PC-3 (cell line): ENCODE data around the gene KCTD17. TPM values are rescaled to one million over a fixed set of nuclear protein-coding genes. Genes with fewer than 3 reads are reported as not detected.

Source experiments
- ATAC-seq: fragments of 200-7000 bp; cut with Tn5 transposase; 2 replicates; pipeline ENCODE4 v1.9.1; 2020; ENCODE audit warnings: mild to moderate bottlenecking, moderate library complexity
- BruUV-seq: library from RNA; stranded (reverse); fragments of 400-500 nt; replicated peaks from 2 replicates; lab custom pipeline; 2021; lab: Mats Ljungman, UMichigan
- CTCF ChIA-PET: fragments of 300-600 bp; sonication (Branson Sonifier 250); formaldehyde crosslinking; loops from one replicate; lab custom pipeline; 2022; ENCODE audit warnings: antibody characterized with exemption; lab: Charles Lee
- POLR2A ChIA-PET: fragments of 300-600 bp; sonication (Branson Sonifier 250); formaldehyde crosslinking; loops from one replicate; lab custom pipeline; 2022; ENCODE audit warnings: antibody characterized with exemption; ENCODE audit not compliant: unreplicated experiment; lab: Charles Lee
- DNase-seq: peaks from one replicate; pipeline ENCODE4 v3.0.0-alpha.2; 2015
- H2AFZ ChIP-seq: fragments of 300-600 bp; sonication (generic); 2 replicates; pipeline ENCODE4 v1.6.0; 2016; ENCODE audit warnings: antibody characterized with exemption, low read length
- H3F3A ChIP-seq: fragments of 300-600 bp; sonication (generic); one replicate; pipeline ENCODE4 v1.6.0; 2017; ENCODE audit warnings: antibody characterized with exemption, low read length, control low read depth, mild to moderate bottlenecking; ENCODE audit not compliant: unreplicated experiment
- H3K27ac ChIP-seq: fragments of 300-600 bp; sonication (generic); 2 replicates; pipeline ENCODE4 v1.5.1; 2016; ENCODE audit warnings: mild to moderate bottlenecking, low read length
- H3K27me3 ChIP-seq: fragments of 300-600 bp; sonication (generic); 2 replicates; pipeline ENCODE4 v1.6.1; 2016; ENCODE audit warnings: low read length, mixed read lengths
- H3K36me3 ChIP-seq: fragments of 300-600 bp; sonication (generic); 2 replicates; pipeline ENCODE4 v1.6.1; 2016; ENCODE audit warnings: low read depth, mixed run types, low read length, mixed read lengths
- H3K4me1 ChIP-seq: fragments of 300-600 bp; sonication (generic); 2 replicates; pipeline ENCODE4 v1.5.1; 2016; ENCODE audit warnings: low read length; ENCODE audit not compliant: insufficient read depth
- H3K4me2 ChIP-seq: fragments of 300-600 bp; sonication (generic); 2 replicates; pipeline ENCODE4 v1.6.0; 2016; ENCODE audit warnings: low read length
- H3K4me3 ChIP-seq: fragments of 300-600 bp; sonication (generic); 2 replicates; pipeline ENCODE4 v1.5.1; 2016; ENCODE audit warnings: mild to moderate bottlenecking, low read length, mixed read lengths
- H3K79me2 ChIP-seq: fragments of 300-600 bp; sonication (generic); 2 replicates; pipeline ENCODE4 v1.6.1; 2017; ENCODE audit warnings: low read length, mixed read lengths
- H3K9ac ChIP-seq: fragments of 300-600 bp; sonication (generic); 2 replicates; pipeline ENCODE4 v1.6.0; 2016; ENCODE audit warnings: mild to moderate bottlenecking, low read length
- H3K9me2 ChIP-seq: fragments of 300-600 bp; sonication (generic); replicated peaks from 2 replicates; pipeline ENCODE4 v1.6.1; 2016; ENCODE audit warnings: mixed run types, low read length, mixed read lengths
- H3K9me3 ChIP-seq: fragments of 300-600 bp; sonication (generic); 2 replicates; pipeline ENCODE4 v1.6.1; 2016; ENCODE audit warnings: low read length, mixed read lengths
- H4K20me1 ChIP-seq: fragments of 300-600 bp; sonication (generic); 2 replicates; pipeline ENCODE4 v1.6.1; 2016; ENCODE audit warnings: low read length, mixed read lengths
- CTCF ChIP-seq: fragments of 300-600 bp; sonication (generic); conservative IDR thresholded peaks from 2 replicates; pipeline ENCODE4 v1.5.1; 2017; ENCODE audit warnings: antibody characterized with exemption, low read depth, mild to moderate bottlenecking, low read length
- EZH2 ChIP-seq: fragments of 300-600 bp; sonication (generic); IDR thresholded peaks from one replicate; pipeline ENCODE4 v1.6.1; 2017; ENCODE audit warnings: antibody characterized with exemption, mild to moderate bottlenecking, low read length; ENCODE audit not compliant: unreplicated experiment
- EZH2phosphoT487 ChIP-seq: fragments of 300-600 bp; sonication (generic); IDR thresholded peaks from 2 replicates; pipeline ENCODE4 v1.6.1; 2018; ENCODE audit warnings: mild to moderate bottlenecking, antibody characterized with exemption, low read length, borderline replicate concordance
- intact Hi-C: fragments of 100-400 bp; cut with micrococcal nuclease; formaldehyde crosslinking; loops from 2 replicates; pipeline ENCODE4 v1.9.0; 2023
- total RNA-seq: library from RNA; depleted of rRNA; stranded (reverse); fragments of >200 nt; gene quantifications from 2 replicates; pipeline ENCODE4 v1.2.3, GENCODE V29; 2014; rRNA removed

KCTD17 gene
- total RNA-seq, 1 experiment from 2014 or later = 25.9 TPM

GRCh38 chr22:37112084-37112728, 60.7 kb downstream of the KCTD17 start:
- ChIA-PET POLR2A (no interaction called here), CTCF (no interaction called here)
- no peak for TF ChIP-seq EZH2
- TF ChIP-seq EZH2phosphoT487 = no peak
- TF ChIP-seq CTCF = no peak
- intact Hi-C loops = no loop called here
- Histone ChIP-seq H3F3A (no peaks in the 10 kb centered on the region), H3K4me1 (no peaks in the 10 kb centered on the region), H4K20me1 (no peaks in the 10 kb centered on the region), H2AFZ (no peak overlapping the region), H3K9me2 (no peaks in the 10 kb centered on the region), H3K27me3 (no peaks in the 10 kb centered on the region), H3K27ac (no peak overlapping the region), H3K79me2 (no peaks in the 10 kb centered on the region), H3K4me2 (no peak overlapping the region), H3K4me3 (no peak overlapping the region), H3K9me3 (no peaks in the 10 kb centered on the region), H3K9ac (no peak overlapping the region), H3K36me3 (no peaks in the 10 kb centered on the region)
- DNase-seq (no peak), ATAC-seq (no peak)
- BruUV-seq = no TSS peak

Other genes starting within 250 kb of the KCTD17 start
- not detected in 2 replicates for gene PVALB, start 234.7 kb upstream of the KCTD17 start, total RNA-seq
- gene NCF4, start 190.7 kb upstream of the KCTD17 start, total RNA-seq = 0.47 TPM in 1 of 2 replicates, not detected in the other
- gene CSF2RB, start 138.1 kb upstream of the KCTD17 start, total RNA-seq = 0.12 TPM in 1 of 2 replicates, not detected in the other
- gene TST, start 32.3 kb upstream of the KCTD17 start, total RNA-seq = 31.7 and 35.9 TPM in 2 replicates
- 87.5 and 97.0 TPM in 2 replicates for gene MPST, start 32.0 kb upstream of the KCTD17 start, total RNA-seq
- gene TMPRSS6, start 58.0 kb downstream of the KCTD17 start, total RNA-seq = 0.04 TPM in 1 of 2 replicates, not detected in the other
- not detected in 2 replicates for gene IL2RB, start 98.2 kb downstream of the KCTD17 start, total RNA-seq
- 3.8 and 5.5 TPM in 2 replicates for gene C1QTNF6, start 136.5 kb downstream of the KCTD17 start, total RNA-seq
- gene SSTR3, start 160.7 kb downstream of the KCTD17 start, total RNA-seq = 0.55 TPM in 1 of 2 replicates, not detected in the other
- 50.5 and 54.5 TPM in 2 replicates for gene RAC2, start 192.5 kb downstream of the KCTD17 start, total RNA-seq
- 1.9 and 4.6 TPM in 2 replicates for gene CYTH4, start 230.8 kb downstream of the KCTD17 start, total RNA-seq